Fibroblast of lung (primary cell): ENCODE data around the gene CYP4Z1. TPM values are rescaled to one million over a fixed set of nuclear protein-coding genes. Genes with fewer than 3 reads are reported as not detected.

Source experiments
- DNase-seq, 2 donors: peaks; one replicate each; pipeline versions ENCODE4 v3.0.0 to v3.0.0-alpha.2; 2010; ENCODE audit warnings: low read depth in 2 of 2
- H2AFZ ChIP-seq: 2 replicates; pipeline ENCODE4 v1.5.1; 2012; ENCODE audit warnings: low read length, control low read depth, inconsistent platforms
- H3K27ac ChIP-seq: 2 replicates; pipeline ENCODE4 v1.5.1; 2011; ENCODE audit warnings: low read length, control low read depth; ENCODE audit not compliant: insufficient read depth
- H3K27me3 ChIP-seq: 2 replicates; pipeline ENCODE4 v1.5.1; 2011; ENCODE audit warnings: mild to moderate bottlenecking, low read length; ENCODE audit not compliant: control insufficient read depth, insufficient read depth
- H3K36me3 ChIP-seq: 2 replicates; pipeline ENCODE4 v1.5.1; 2011; ENCODE audit warnings: low read length; ENCODE audit not compliant: control insufficient read depth, insufficient read depth
- H3K4me1 ChIP-seq: 2 replicates; pipeline ENCODE4 v1.5.1; 2011; ENCODE audit warnings: low read length; ENCODE audit not compliant: control insufficient read depth, insufficient read depth; ENCODE audit errors: extremely low read depth
- H3K4me2 ChIP-seq: 2 replicates; pipeline ENCODE4 v1.5.1; 2011; ENCODE audit warnings: low read length, control low read depth; ENCODE audit not compliant: insufficient read depth; ENCODE audit errors: extremely low read depth
- H3K4me3 ChIP-seq, 4 experiments: fragments of 200-600 bp in 1 of 4; sonication (generic) in 1 of 4; replicated peaks in 1 of 4; 2 replicates each; pipeline ENCODE4 v1.5.1; 2011 to 2016; ENCODE audit warnings: low read length in 4 of 4, low read depth in 3 of 4, mild to moderate bottlenecking in 3 of 4, control low read depth in 2 of 4, inconsistent platforms in 1 of 4, mixed read lengths in 1 of 4; ENCODE audit not compliant: insufficient read depth in 1 of 4; ENCODE audit errors: control extremely low read depth in 1 of 4
- H3K79me2 ChIP-seq: 2 replicates; pipeline ENCODE4 v1.5.1; 2012; ENCODE audit warnings: mild to moderate bottlenecking, low read length, inconsistent platforms; ENCODE audit not compliant: control insufficient read depth, insufficient read depth
- H3K9ac ChIP-seq: 2 replicates; pipeline ENCODE4 v1.5.1; 2011; ENCODE audit warnings: mild to moderate bottlenecking, low read length, control low read depth; ENCODE audit not compliant: insufficient read depth
- H3K9me3 ChIP-seq: 2 replicates; pipeline ENCODE4 v1.5.1; 2012; ENCODE audit warnings: low read depth, low read length; ENCODE audit not compliant: control insufficient read depth, insufficient read depth
- H4K20me1 ChIP-seq: 2 replicates; pipeline ENCODE4 v1.5.1; 2011; ENCODE audit warnings: low read length; ENCODE audit not compliant: control insufficient read depth, insufficient read depth; ENCODE audit errors: extremely low read depth
- EZH2 ChIP-seq: IDR thresholded peaks from 2 replicates; pipeline ENCODE4 v1.5.1; 2012; ENCODE audit warnings: low read length, control low read depth, mild to moderate bottlenecking; ENCODE audit errors: missing control alignments
- polyA minus RNA-seq: library from RNA; depleted of rRNA, polyadenylated mRNA; stranded (reverse); fragments of >200 nt; gene quantifications from 2 replicates; pipeline ENCODE4 v1.2.3, GENCODE V29; 2011; ENCODE audit warnings: low replicate concordance
- polyA plus RNA-seq, 2 donors: library from polyadenylated mRNA; depleted of rRNA in 1 of 2; stranded (reverse) in 1 of 2; unstranded in 1 of 2; fragments of >200 nt; gene quantifications; 2 replicates each; pipeline ENCODE4 v1.2.1, GENCODE V29; 2011 to 2012; ENCODE audit warnings: missing spikeins in 1 of 2
- total RNA-seq: library from RNA; depleted of rRNA; stranded (reverse); fragments of >200 nt; gene quantifications from 2 replicates; pipeline ENCODE4 v1.2.1, GENCODE V29; 2014
- TF ChIP-seq, protein P1 (sequence below), 2 donors: IDR thresholded peaks in 1 of 2; conservative IDR thresholded peaks in 1 of 2; 1 replicate in 1 of 2; 2 replicates in 1 of 2; pipeline ENCODE4 v1.5.1; 2011 to 2012; ENCODE audit warnings: low read length in 2 of 2, control low read depth in 1 of 2, inconsistent platforms in 1 of 2, low read depth in 1 of 2, mild to moderate bottlenecking in 1 of 2

CYP4Z1 gene, protein sequence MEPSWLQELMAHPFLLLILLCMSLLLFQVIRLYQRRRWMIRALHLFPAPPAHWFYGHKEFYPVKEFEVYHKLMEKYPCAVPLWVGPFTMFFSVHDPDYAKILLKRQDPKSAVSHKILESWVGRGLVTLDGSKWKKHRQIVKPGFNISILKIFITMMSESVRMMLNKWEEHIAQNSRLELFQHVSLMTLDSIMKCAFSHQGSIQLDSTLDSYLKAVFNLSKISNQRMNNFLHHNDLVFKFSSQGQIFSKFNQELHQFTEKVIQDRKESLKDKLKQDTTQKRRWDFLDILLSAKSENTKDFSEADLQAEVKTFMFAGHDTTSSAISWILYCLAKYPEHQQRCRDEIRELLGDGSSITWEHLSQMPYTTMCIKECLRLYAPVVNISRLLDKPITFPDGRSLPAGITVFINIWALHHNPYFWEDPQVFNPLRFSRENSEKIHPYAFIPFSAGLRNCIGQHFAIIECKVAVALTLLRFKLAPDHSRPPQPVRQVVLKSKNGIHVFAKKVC
- not detected in 2 replicates for total RNA-seq
- not detected in 2 replicates for polyA plus RNA-seq
- not detected in 2 replicates for polyA plus RNA-seq (2012)
- polyA minus RNA-seq = not detected in 2 replicates

DNA sequence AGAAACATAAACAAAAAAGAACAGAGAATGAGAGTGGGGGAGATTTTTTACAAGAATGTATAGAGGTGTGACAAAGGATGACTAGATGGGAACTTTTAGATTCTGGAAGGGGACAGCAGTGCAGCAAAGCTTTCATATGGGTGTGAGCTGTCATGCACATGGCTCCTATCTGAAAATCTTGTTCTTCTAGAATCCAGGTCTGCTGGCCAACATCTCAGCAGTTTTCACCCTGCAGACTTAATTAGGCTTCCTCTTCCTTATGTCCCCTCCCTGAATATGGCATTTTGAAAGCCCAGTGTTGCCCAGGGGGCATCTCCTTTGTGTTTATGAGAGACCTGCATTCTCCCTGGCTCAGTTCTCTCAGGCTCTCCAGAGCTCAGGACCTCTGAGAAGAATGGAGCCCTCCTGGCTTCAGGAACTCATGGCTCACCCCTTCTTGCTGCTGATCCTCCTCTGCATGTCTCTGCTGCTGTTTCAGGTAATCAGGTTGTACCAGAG, at the start of gene CYP4Z1:
Gene CYP4Z1 (plus strand): TSS at position 135 of the 498 bp plus-strand sequence. CDS start 260 bp downstream, at position 395.
- DNase-seq = no peak
- no peaks in the 10 kb centered on the region for H3K36me3 ChIP-seq

DNA sequence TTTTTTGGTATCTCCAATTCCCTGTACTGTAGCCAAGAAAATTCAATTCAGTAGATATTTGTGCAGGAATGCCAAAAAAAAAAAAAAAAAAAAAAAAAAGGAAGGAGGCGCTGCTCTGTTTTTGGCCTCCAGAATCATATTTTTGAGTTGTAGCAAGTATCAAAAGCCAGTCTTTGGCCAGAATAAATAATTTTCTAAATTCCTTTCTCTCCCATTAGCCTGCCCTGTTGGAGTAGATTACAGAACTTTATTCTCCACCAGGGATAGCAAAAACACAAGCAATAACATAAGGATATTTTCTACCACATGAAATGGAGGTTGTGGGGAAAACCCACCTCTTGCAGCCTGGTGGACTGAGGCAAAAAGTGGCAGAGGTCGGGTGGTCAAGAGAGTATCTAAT, 46.0 kb upstream of the CYP4Z1 start:
- no peaks in the 10 kb centered on the region for H3K9me3 ChIP-seq
- no peaks in the 10 kb centered on the region for H3K79me2 ChIP-seq
- no peaks in the 10 kb centered on the region for H3K36me3 ChIP-seq
- H3K4me2 ChIP-seq = no peak overlapping the region
- no peaks in the 10 kb centered on the region for H3K27me3 ChIP-seq
- no peak overlapping the region for H3K9ac ChIP-seq
- TF ChIP-seq, protein P1, sequence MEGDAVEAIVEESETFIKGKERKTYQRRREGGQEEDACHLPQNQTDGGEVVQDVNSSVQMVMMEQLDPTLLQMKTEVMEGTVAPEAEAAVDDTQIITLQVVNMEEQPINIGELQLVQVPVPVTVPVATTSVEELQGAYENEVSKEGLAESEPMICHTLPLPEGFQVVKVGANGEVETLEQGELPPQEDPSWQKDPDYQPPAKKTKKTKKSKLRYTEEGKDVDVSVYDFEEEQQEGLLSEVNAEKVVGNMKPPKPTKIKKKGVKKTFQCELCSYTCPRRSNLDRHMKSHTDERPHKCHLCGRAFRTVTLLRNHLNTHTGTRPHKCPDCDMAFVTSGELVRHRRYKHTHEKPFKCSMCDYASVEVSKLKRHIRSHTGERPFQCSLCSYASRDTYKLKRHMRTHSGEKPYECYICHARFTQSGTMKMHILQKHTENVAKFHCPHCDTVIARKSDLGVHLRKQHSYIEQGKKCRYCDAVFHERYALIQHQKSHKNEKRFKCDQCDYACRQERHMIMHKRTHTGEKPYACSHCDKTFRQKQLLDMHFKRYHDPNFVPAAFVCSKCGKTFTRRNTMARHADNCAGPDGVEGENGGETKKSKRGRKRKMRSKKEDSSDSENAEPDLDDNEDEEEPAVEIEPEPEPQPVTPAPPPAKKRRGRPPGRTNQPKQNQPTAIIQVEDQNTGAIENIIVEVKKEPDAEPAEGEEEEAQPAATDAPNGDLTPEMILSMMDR (conservative IDR thresholded peaks at IDR 0.05 in 1 of 2, IDR thresholded peaks at IDR 0.05 in 1 of 2; ENCODE audit: low read depth in 1 of 2, low read length in 2 of 2) = no peak
- no peak for TF ChIP-seq EZH2
- DNase-seq = no peak
- H2AFZ ChIP-seq = no peak overlapping the region
- no peaks in the 10 kb centered on the region for H3K4me1 ChIP-seq
- H3K27ac ChIP-seq = no peak overlapping the region
- no peak overlapping the region for H3K4me3 ChIP-seq
- no peaks in the 10 kb centered on the region for H4K20me1 ChIP-seq

More for the DNA sequence above, at the start of gene CYP4Z1:
- Histone ChIP-seq H3K9me3 (no peaks in the 10 kb centered on the region), H4K20me1 (no peaks in the 10 kb centered on the region), H3K4me1 (no peaks in the 10 kb centered on the region), H3K9ac (no peak within 1 kb of the TSS), H3K79me2 (no peaks in the 10 kb centered on the region), H3K27me3 (no peaks in the 10 kb centered on the region), H3K4me2 (no peak within 1 kb of the TSS), H2AFZ (no peak within 1 kb of the TSS), H3K4me3 (no peak within 1 kb of the TSS), H3K27ac (no peak within 1 kb of the TSS)
- no peak for TF ChIP-seq EZH2
- TF ChIP-seq, protein P1 (conservative IDR thresholded peaks at IDR 0.05 in 1 of 2, IDR thresholded peaks at IDR 0.05 in 1 of 2; ENCODE audit: low read depth in 1 of 2, low read length in 2 of 2) = no peak
